GM12891 (cell line): ENCODE measurements around the gene SEMA3A.
A peak's percentile ranks its signal among the peaks of the same experiment; 100 is the strongest.

Experiments
- DNase-seq: peaks from one replicate; pipeline ENCODE4 v3.0.0; 2011; ENCODE audit warnings: low spot score; ENCODE audit not compliant: insufficient read length
- FAIRE-seq: peaks from 2 replicates; lab custom pipeline; 2011; peaks lifted over from hg19 to GRCh38; lab: Jason Lieb, UNC
- PAX5 ChIP-seq: IDR thresholded peaks from 2 replicates; pipeline ENCODE4 v1.6.1; 2011; ENCODE audit warnings: low read length, moderate library complexity, mild to moderate bottlenecking; ENCODE audit not compliant: insufficient read depth, severe bottlenecking
- POLR2A ChIP-seq: IDR thresholded peaks from 2 replicates; pipeline ENCODE4 v1.6.1; 2011; ENCODE audit warnings: low read depth, low read length, control low read depth
- POLR2AphosphoS5 ChIP-seq: IDR thresholded peaks from 2 replicates; pipeline ENCODE4 v1.6.1; 2011; ENCODE audit warnings: low read depth, low read length, control low read depth
- POU2F2 ChIP-seq: IDR thresholded peaks from 2 replicates; pipeline ENCODE4 v1.6.1; 2011; ENCODE audit warnings: low read depth, mild to moderate bottlenecking, control low read depth, low read length, moderate library complexity
- SPI1 ChIP-seq: IDR thresholded peaks from 2 replicates; pipeline ENCODE4 v1.6.1; 2011; ENCODE audit warnings: low read depth, low read length, control low read depth
- TAF1 ChIP-seq: IDR thresholded peaks from 2 replicates; pipeline ENCODE4 v1.6.1; 2011; ENCODE audit warnings: low read depth, low read length, control low read depth

The SEMA3A gene

DNA sequence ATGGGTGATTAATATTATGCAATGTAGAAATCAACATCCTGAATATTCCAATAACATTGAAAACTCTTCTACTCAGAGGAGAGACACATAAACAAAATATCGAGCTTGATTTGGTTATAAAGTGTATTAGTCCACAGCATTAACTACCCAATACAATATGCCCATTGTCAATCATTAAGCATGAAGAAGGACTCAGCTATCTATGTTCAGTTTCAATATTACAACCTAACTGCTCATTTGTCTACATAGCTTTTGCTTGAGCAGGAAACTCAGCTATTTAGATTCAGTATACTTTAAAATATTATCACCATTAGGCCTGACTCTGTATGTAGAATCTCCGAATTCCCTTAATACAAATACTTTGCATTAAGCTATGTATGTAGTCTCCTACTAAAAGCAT lies 262.6 kb downstream of the SEMA3A start:
- no peak for TF ChIP-seq POLR2AphosphoS5
- TF ChIP-seq POLR2A: no peak
- no peak for TF ChIP-seq PAX5
- TF ChIP-seq TAF1: no peak
- TF ChIP-seq POU2F2: no peak
- TF ChIP-seq SPI1: no peak
- FAIRE-seq (peak; percentile 20), DNase-seq (no peak)

DNA sequence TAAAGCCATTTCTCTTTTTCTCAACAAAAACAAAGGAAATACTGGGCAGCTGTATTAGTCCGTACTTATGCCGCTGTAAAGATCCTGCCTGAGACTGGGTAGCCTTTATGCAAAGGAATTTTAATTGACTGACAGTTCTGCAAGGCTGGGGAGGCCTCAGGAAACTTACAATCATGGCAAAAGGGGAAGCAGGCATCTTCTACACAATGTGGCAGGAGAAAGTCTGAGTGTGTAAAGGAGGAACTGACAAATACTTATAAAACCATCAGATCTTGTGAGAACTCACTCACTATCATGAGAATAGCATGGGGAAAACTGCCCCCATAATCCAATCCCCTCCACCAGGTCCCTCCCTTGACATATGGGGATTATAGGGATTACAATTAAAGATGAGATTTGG lies 264.3 kb downstream of the SEMA3A start:
- no peak for TF ChIP-seq POU2F2
- TF ChIP-seq TAF1: no peak
- TF ChIP-seq SPI1: no peak
- TF ChIP-seq POLR2AphosphoS5: no peak
- TF ChIP-seq PAX5: no peak
- TF ChIP-seq POLR2A: no peak
- no peak for DNase-seq
- FAIRE-seq: no peak

DNA sequence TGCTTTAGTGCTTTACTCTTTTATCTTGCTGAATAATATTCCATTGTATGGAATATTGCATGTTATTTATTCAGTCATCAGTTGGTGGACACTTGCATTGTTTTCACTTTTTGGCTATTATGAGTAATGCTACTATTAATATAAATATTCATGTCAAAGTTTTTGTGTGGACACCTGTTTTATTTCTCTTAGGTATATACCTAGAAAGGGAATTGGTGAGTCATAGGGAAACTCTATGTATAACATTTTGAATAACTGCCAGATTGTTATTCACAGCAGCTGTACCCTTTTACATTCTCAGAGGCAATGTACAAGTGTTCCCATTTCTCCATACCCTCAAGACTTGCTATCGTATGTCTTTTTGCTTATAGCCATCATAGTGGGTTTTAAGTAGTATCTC lies 268.7 kb downstream of the SEMA3A start:
- no peak for TF ChIP-seq TAF1
- no peak for TF ChIP-seq SPI1
- no peak for TF ChIP-seq POLR2A
- TF ChIP-seq POLR2AphosphoS5: no peak
- TF ChIP-seq POU2F2: no peak
- TF ChIP-seq PAX5: no peak
- FAIRE-seq: no peak
- no peak for DNase-seq

DNA sequence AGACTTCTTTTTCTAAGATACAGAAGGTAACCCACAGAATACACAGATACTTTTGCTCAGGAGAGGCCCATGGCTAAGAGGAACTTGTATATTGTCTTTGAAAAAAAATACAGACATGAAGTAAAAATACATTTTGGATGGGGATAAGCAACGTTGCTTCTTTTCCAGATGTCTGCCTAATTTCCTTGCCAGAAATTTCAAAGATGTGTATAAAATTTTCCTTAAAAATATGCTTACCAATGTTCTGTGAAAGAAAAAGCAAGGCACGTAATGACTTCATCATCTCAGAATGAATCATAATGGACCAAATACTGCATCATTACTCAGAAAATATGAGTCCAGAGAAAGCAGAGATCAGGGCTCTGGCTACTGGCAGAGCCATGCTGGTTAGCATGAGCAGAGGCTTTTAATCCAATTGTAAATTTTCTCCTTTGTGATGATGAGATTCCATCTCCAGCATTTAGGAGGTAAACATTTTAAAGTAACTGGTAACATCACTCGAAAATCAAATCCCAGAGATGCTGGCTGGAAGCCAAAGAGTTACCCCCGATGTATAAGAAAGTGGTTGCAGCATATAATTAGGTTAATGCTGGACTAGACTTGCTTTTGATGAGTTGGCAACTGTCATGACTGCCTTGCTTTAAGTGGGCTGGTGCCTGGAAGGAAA lies 272.5 kb downstream of the SEMA3A start:
- no peak for FAIRE-seq
- no peak for DNase-seq
- no peak for TF ChIP-seq POU2F2
- TF ChIP-seq PAX5: no peak
- no peak for TF ChIP-seq POLR2AphosphoS5
- TF ChIP-seq SPI1: no peak
- TF ChIP-seq POLR2A: no peak
- TF ChIP-seq TAF1: no peak

DNA sequence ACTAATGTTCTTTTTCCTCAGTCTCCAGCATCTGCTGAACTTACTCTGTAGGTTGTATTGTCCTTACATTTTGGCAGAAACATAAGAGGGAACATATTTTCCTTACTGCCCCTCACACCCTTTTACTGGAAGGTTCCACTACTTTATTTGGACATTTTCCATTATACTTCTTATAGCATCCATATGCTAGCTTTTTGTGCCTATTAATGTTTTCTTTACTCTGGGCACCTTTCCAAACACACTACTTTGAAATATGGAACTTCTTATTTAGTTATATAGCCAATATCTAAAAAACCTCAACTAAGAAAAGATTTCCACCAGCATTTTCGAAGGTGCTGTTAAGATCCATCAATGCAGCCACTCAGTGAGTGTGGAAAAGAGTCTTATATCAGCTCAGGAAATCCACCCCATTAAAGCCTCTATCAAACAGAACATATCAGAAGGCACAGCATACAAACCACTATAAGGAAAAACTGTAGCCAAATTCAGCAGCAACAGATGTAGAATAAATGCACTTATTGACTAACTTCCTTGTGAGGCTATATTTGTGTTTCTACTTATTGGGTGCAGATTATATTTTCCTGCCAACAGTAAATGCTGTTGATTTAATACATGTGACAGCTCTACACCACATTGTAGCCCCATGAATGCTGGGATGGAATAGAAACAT lies 273.2 kb downstream of the SEMA3A start:
- DNase-seq (no peak), FAIRE-seq (no peak)
- no peak for TF ChIP-seq PAX5
- no peak for TF ChIP-seq SPI1
- TF ChIP-seq POLR2A: no peak
- TF ChIP-seq POU2F2: no peak
- TF ChIP-seq TAF1: no peak
- no peak for TF ChIP-seq POLR2AphosphoS5

DNA sequence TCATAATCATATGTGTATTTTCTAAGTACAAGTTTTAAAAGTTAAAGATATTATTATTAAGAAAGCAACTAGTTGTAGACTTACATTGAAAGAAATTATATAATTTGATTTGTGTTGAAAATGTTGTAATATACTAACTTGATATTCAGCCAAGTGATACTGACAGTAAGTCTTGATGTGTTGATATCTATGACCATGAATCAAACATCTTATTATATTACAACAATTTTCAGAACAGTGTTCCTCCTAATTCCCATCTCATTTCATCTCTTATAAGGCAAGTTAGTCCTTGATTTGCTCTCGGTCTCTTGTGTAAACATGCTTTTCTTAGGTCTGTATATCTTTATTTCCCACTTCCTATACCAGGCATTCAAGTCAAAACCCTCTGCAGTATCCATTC lies 276.4 kb downstream of the SEMA3A start:
- TF ChIP-seq TAF1: no peak
- no peak for TF ChIP-seq SPI1
- no peak for TF ChIP-seq PAX5
- no peak for TF ChIP-seq POLR2A
- TF ChIP-seq POU2F2: no peak
- no peak for TF ChIP-seq POLR2AphosphoS5
- DNase-seq (no peak), FAIRE-seq (no peak)

DNA sequence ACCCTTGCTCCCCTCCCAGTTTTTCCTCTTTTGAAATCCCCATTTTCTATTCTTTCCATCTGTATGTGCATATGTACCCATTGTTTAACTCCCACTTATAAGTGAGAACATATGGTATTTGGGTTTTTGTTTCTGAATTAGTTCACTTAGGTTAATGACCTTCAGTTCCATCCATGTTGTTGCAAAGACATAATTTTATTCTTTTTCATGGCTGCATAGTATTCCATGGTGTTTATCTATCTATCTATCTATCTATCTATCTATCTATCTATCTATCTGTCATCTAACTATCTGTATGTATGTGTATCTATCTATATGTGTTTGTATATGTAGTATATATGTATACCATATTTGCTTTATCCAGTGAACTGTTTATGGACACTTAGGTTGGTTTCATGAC lies 281.4 kb downstream of the SEMA3A start:
- DNase-seq: no peak
- no peak for FAIRE-seq
- TF ChIP-seq POLR2AphosphoS5 (no peak), POU2F2 (no peak), POLR2A (no peak), SPI1 (no peak), TAF1 (no peak), PAX5 (no peak)

DNA sequence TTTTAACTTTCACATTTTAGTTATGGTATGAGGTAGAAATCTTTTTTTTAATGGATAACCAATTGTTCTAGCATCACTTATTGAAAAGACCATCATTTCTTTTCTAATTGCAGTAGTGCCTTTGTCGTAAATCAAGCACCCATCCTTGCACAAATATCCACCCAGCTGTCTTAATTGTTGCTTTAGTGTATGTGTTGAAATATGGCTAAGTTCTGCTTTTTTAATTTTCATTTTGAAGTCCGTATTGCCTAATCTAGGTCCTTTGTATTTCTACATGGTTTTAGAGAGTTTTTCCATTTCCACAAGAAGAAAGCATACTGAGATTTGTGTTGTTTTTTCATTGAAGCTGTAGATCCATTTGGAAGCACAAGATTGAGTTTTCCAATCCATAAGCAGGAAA lies 286.1 kb downstream of the SEMA3A start:
- DNase-seq (no peak), FAIRE-seq (no peak)
- TF ChIP-seq PAX5 (no peak), SPI1 (no peak), TAF1 (no peak), POU2F2 (no peak)
